GM18507 (cell line): ENCODE data around the gene ZDHHC5.
"Not testable (repeated sequence)": the region's sequence is repeated elsewhere in the genome, so short reads cannot be mapped to it uniquely, and the experiment has no call there.

Experiments used
- DNase-seq: peaks from one replicate; pipeline ENCODE4 v3.0.0; 2011; ENCODE audit warnings: low read depth; ENCODE audit not compliant: insufficient read length; ENCODE audit errors: extremely low spot score
- FAIRE-seq: peaks from 2 replicates; lab custom pipeline; 2011; peaks lifted over from hg19 to GRCh38; lab: Jason Lieb, UNC

ZDHHC5 gene

GRCh38 chr11:57712256-57713150, 44.6 kb downstream of the ZDHHC5 start, which contains the start of gene TMX2:
Gene TMX2 (plus strand): TSS chr11:57712593. CDS start chr11:57712619, 26 bp downstream.
- FAIRE-seq: peak; percentile 99
- DNase-seq: peak; percentile 68

DNA sequence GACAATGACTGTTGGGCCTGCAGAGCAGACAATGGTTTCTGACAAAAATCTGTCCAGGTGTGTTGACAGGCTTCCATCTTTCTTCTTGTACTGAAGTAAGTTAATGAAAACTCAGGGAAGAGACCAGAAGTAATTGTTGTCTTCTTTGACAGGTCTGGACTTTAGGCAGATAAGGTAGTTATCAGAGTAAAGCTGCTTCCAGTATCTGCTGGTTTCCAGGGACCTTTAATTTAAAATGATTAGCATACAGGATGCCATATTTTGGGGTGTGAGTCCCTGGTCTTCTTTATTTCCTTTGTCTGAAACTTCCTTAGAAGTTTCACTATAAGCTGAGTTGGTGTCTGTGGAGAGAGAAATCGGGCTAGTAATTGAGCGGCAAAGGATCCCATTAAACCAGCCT, 45.9 kb downstream of the ZDHHC5 start:
- DNase-seq: no peak
- FAIRE-seq: no peak

DNA sequence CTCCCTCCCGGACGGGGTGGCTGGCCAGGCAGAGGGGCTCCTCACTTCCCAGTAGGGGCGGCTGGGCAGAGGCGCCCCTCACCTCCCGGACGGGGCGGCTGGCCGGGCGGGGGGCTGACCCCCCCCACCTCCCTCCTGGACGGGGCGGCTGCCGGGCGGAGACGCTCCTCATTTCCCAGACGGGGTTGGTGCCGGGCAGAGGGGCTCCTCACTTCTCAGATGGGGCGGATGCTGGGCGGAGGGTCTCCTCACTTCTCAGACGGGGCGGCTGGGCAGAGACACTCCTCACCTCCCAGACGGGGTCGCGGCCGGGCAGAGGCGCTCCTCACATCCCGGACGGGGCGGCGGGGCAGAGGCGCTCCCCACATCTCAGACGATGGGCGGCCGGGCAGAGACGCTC, 48.8 kb downstream of the ZDHHC5 start:
- not testable (repeated sequence) for FAIRE-seq, DNase-seq

DNA sequence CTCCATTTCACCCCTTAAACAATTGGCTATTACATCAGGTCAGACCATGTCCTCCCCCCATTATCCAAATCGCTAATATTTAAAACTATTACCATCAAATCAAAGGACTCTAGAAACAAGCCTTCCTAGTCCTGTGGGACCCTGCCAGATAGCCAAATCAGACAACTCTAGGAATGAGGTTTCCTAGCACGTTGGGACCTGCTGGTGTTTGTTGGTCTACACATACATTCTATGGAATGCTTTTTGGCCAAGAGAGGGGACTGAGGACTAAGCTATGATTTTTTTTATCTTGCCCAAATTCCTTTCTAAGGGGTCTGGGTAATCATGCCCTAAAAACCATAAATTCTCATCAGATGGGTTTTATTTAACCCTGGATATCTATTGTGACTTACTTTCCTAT, 59.3 kb downstream of the ZDHHC5 start:
- DNase-seq: no peak
- no peak for FAIRE-seq

DNA sequence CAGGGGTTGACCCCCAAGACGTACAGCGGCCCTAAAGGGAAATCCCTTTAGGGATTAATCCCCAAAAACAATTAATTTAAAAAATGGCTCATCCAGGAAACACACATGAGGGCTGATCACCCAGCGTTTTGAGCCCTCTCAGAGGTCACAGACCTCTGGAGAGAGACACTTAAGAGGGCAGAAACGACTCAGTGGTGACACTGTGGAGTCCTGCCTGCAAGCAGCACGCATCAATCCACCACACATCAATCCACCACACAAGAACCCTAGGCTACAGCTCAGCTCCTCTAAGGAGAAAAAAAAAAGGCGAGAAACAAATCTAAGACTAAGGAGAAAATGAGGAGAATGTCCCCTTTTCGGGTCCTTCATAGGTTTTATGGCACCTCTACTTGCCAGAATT, 60.9 kb downstream of the ZDHHC5 start:
- DNase-seq (no peak), FAIRE-seq (no peak)

DNA sequence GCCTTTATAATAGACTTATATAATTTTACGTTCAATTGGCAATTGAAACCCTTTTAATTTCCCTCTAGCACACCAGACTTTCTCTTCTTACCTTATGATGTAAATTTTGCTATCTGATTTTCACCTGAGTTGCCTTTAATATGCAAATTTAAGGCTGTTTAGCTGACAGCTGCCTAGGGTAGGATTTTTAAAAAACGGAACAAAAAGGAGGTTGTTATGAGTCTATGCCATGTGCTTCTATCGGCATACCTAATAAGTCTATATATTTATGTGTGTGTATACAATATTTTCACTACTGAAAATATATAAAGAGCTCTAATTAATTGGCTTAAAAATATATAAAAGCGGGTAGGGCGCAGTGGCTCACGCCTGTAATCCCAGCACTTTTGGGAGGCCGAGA, 61.6 kb downstream of the ZDHHC5 start:
- DNase-seq (no peak), FAIRE-seq (no peak)

DNA sequence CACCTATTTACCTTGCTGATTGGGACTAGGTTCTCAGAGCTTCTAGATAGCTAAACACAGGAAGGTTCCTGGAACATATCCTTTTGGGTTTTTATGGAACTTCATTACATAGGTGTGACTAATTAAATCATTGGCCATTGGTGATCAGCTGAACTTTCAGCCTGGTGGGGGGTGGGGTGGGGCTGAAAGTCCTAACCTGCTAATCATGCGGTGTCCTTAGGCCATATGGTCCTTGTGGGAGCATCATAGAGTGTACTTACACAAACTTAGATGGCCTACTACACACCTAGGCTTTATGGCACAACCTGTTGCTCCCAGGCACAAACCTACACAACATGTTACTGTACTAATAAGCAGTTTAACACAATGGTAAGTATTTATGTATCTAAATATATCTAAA, 64.7 kb downstream of the ZDHHC5 start:
- DNase-seq (no peak), FAIRE-seq (no peak)

GRCh38 chr11:57735619-57736298, 67.8 kb downstream of the ZDHHC5 start:
- FAIRE-seq (no peak), DNase-seq (no peak)

DNA sequence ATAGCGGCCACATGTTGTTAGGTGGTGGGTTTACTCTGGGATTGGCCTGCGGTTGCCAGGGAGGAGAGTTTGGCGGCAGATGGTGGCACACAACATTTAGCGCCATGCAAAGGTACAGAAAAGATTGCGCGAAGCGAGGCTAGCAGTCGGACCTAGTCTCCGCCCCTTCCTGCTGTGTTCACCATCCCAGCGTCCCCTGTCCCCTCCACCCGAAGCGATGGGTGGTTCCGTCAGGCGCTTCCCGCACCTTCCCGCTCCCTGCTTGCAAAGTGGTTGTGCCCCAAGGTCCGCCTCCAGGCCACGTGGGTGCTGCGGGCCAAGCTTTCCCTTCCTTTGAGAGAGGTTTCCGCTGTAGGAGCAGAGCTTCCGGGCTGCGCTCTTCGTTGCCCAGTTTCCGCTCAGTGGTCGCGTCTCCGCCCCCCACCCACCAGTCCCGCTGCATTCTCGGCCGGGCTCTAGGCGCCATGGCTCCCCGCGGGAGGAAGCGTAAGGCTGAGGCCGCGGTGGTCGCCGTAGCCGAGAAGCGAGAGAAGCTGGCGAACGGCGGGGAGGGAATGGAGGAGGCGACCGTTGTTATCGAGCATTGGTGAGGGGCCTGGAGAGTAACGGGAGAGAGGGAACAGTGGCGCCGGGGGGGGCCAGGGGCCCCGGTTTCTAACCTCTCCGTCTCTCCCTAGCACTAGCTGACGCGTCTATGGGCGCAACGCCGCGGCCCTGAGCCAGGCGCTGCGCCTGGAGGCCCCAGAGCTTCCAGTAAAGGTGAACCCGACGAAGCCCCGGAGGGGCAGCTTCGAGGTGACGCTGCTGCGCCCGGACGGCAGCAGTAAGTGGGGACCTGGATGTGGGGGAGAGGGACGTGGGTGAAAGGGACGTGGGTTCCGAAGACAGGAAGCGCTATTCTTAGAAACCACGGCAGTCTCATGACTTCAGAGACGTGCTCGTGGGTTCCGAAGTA, 73.5 kb downstream of the ZDHHC5 start, which contains the start of gene SELENOH:
Gene SELENOH (plus strand): TSS at position 360 of the 955 bp plus-strand sequence. CDS start 105 bp downstream, at position 465.
- FAIRE-seq: peak; percentile 95

DNA sequence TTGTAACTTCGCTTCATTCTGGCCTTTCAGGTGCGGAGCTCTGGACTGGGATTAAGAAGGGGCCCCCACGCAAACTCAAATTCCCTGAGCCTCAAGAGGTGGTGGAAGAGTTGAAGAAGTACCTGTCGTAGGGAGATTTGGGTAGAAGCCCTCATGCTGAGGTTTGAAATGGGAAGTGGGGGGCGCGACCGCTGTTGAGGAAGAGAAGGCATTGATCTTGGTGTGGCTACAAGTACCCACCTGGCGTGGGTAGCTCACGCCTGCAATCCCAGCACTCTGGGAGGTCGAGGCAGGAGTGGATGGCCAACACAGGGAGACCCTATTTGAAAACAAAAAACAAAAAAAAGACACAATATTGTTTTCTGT, 74.2 kb downstream of the ZDHHC5 start:
- no peak for DNase-seq

More for the DNA sequence above, 73.5 kb downstream of the ZDHHC5 start, which contains the start of gene SELENOH:
- DNase-seq: peak; percentile 80

DNA sequence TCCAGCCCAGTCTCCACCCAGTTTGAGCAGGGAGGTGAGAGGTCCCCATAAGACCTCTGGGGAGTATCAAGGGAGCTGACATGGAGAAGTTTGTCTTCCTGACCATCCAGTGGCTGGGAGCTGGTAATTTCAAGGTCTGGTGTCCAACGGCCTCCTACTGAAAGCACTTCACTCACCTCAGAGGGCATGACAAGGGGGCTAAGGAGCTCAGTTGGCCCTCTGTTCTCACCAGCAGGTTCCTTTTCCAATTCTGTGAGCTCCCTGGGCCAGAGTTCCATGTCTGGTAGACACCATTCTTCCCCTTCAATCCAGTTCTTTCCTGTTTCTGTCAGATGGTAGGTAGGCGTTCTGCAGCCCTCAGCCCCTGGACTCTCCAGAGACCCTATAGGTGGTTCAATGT, 76.4 kb downstream of the ZDHHC5 start:
- FAIRE-seq: no peak
- DNase-seq: no peak

More for the DNA sequence above, 74.2 kb downstream of the ZDHHC5 start:
- no peak for FAIRE-seq

- no peak for FAIRE-seq
Measured at GRCh38 chr11:57745206-57745605, 77.3 kb downstream of the ZDHHC5 start.

DNA sequence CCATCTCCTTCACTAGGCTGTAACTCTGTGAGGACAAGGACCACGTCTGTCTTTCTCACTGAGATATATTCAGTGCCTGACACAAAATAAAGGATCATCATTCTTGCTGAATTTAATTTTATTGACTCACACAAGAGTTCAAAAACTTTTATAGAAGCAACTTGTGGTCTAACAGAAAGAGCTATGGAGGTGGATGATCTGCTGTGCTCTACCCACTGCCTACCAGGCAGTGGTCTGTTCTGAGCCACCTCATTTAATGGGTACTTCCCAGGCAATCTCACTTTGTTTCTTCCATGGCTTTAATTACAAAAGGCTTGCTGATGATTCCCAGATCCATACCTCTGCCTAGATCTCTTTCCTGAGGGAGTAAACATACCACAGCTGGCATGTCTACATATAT, 79.0 kb downstream of the ZDHHC5 start:
- no peak for DNase-seq
- no peak for FAIRE-seq

More at GRCh38 chr11:57745206-57745605, 77.3 kb downstream of the ZDHHC5 start:
- no peak for DNase-seq
